ENCODE measurements around the gene PIGL.

Gene PIGL

GRCh38 chr17:16358394-16358793, 141.4 kb downstream of the PIGL start:
- no peak overlapping the region for H3K4me3 ChIP-seq (ENCODE audit: control insufficient read depth, low read depth, low read length)
- no peak for TF ChIP-seq CTCF (conservative IDR thresholded peaks at IDR 0.05; ENCODE audit: control insufficient read depth, insufficient read depth, low read depth, low read length)
- DNase-seq (ENCODE audit: low read depth): no peak

GRCh38 chr17:16361874-16362273, 144.9 kb downstream of the PIGL start:
- no peak for TF ChIP-seq CTCF (conservative IDR thresholded peaks at IDR 0.05; ENCODE audit: control insufficient read depth, insufficient read depth, low read depth, low read length)
- no peak for DNase-seq (ENCODE audit: low read depth)
- H3K4me3 ChIP-seq (ENCODE audit: control insufficient read depth, low read depth, low read length): no peak overlapping the region

- DNase-seq (ENCODE audit: low read depth): peak; percentile 75
- H3K4me3 ChIP-seq (ENCODE audit: control insufficient read depth, low read depth, low read length): no peak overlapping the region
- TF ChIP-seq CTCF (conservative IDR thresholded peaks at IDR 0.05; ENCODE audit: control insufficient read depth, insufficient read depth, low read depth, low read length): peak; percentile 95
Measured at GRCh38 chr17:16363749-16364536, 146.9 kb downstream of the PIGL start.

GRCh38 chr17:16364625-16365024, 147.6 kb downstream of the PIGL start:
- TF ChIP-seq CTCF (conservative IDR thresholded peaks at IDR 0.05; ENCODE audit: control insufficient read depth, insufficient read depth, low read depth, low read length): no peak
- no peak for DNase-seq (ENCODE audit: low read depth)
- H3K4me3 ChIP-seq (ENCODE audit: control insufficient read depth, low read depth, low read length): no peak overlapping the region

- DNase-seq (ENCODE audit: low read depth): peak; percentile 93
- no peak for TF ChIP-seq CTCF (conservative IDR thresholded peaks at IDR 0.05; ENCODE audit: control insufficient read depth, insufficient read depth, low read depth, low read length)
- H3K4me3 ChIP-seq (ENCODE audit: control insufficient read depth, low read depth, low read length): no peak overlapping the region
Measured at GRCh38 chr17:16371742-16372141, 154.7 kb downstream of the PIGL start.

- DNase-seq (ENCODE audit: low read depth): peak; percentile 90
- H3K4me3 ChIP-seq (ENCODE audit: control insufficient read depth, low read depth, low read length): no peak overlapping the region
- TF ChIP-seq CTCF (conservative IDR thresholded peaks at IDR 0.05; ENCODE audit: control insufficient read depth, insufficient read depth, low read depth, low read length): no peak
Measured at GRCh38 chr17:16374146-16374938, 157.3 kb downstream of the PIGL start.

All from fibroblast of mammary gland (primary cell).